Body of pancreas (tissue), 4 donors: ENCODE results near the gene USP49.

Experiments
- POLR2A ChIP-seq, 3 donors: fragments of 450-650 bp; IDR thresholded peaks; one replicate each; pipeline ENCODE4 v1.6.1; 2016; ENCODE audit warnings: antibody characterized with exemption in 3 of 3, mild to moderate bottlenecking in 2 of 3
- TF ChIP-seq, protein P1 (sequence below), 7 experiments: fragments of 450-650 bp in 4 of 7; fragments of 200-600 bp in 3 of 7; sonication (generic) in 3 of 7; IDR thresholded peaks; one replicate each; pipeline ENCODE4 v1.5.1; 2016 to 2019; ENCODE audit warnings: antibody characterized with exemption in 7 of 7

DNA sequence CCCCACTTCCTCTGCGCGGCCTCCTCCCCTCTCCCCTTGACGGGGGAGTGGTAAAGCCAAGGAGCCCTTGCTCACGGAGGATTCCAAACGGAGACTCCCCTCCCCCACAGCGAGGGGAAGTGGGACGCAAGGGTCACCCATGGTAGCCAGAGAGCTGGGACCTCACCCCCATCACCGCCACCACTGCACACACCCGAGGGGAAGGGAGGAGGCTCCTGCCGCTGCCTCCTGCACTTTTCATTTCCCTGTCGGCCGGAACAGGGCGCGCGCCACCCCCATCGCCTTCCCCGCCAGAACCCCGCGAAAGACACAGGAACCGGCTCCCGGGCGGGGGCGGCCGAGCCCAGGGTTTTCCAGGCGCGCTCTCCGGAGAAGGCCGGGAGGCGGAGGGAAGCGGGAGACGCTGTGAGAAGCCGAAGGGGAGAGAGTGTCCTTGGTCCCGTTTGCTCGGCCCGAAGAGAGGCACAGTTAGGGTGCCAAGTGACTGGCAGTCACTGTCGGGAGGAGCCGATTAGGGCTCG is 45.6 kb upstream of the USP49 start:
- TF ChIP-seq, protein P1, sequence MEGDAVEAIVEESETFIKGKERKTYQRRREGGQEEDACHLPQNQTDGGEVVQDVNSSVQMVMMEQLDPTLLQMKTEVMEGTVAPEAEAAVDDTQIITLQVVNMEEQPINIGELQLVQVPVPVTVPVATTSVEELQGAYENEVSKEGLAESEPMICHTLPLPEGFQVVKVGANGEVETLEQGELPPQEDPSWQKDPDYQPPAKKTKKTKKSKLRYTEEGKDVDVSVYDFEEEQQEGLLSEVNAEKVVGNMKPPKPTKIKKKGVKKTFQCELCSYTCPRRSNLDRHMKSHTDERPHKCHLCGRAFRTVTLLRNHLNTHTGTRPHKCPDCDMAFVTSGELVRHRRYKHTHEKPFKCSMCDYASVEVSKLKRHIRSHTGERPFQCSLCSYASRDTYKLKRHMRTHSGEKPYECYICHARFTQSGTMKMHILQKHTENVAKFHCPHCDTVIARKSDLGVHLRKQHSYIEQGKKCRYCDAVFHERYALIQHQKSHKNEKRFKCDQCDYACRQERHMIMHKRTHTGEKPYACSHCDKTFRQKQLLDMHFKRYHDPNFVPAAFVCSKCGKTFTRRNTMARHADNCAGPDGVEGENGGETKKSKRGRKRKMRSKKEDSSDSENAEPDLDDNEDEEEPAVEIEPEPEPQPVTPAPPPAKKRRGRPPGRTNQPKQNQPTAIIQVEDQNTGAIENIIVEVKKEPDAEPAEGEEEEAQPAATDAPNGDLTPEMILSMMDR (IDR thresholded peaks at IDR 0.05): peak in 1 of 7 experiments; percentile 10
- no peak for TF ChIP-seq POLR2A (IDR thresholded peaks at IDR 0.05)
